HepG2 (cell line): ENCODE measurements around the gene DCC. TPM values are rescaled to one million over a fixed set of nuclear protein-coding genes. Genes with fewer than 3 reads are reported as not detected.

Source experiments
- ATAC-seq: fragments of 200-7000 bp; cut with Tn5 transposase; 3 replicates; pipeline ENCODE4 v1.9.1; 2020; ENCODE audit warnings: mild to moderate bottlenecking, moderate library complexity
- BruUV-seq: library from RNA; stranded (reverse); fragments of 400-500 nt; replicated peaks from 2 replicates; lab custom pipeline; 2021; lab: Mats Ljungman, UMichigan
- CTCF ChIA-PET: fragments of 300-600 bp; formaldehyde crosslinking; extraction: SDS; loops from one replicate; lab custom pipeline; 2021; ENCODE audit warnings: low total read pairs, inconsistent platforms, low intra/inter-chr PET ratio; lab: Yijun Ruan, JAX
- POLR2A ChIA-PET: fragments of 350-600 bp; sonication (Branson Sonifier 250); formaldehyde crosslinking; loops from one replicate; lab custom pipeline; 2020; ENCODE audit warnings: antibody characterized with exemption, inconsistent platforms; lab: Yijun Ruan, JAX
- DNase-seq: peaks from one replicate; pipeline ENCODE4 v3.0.0-alpha.2; 2015; ENCODE audit warnings: low spot score
- FAIRE-seq: peaks from 3 replicates; lab custom pipeline; 2011; peaks lifted over from hg19 to GRCh38; lab: Jason Lieb, UNC
- H2AFZ ChIP-seq: one replicate; pipeline ENCODE4 v1.6.1; 2011; ENCODE audit warnings: low read length, inconsistent platforms
- H3K27ac ChIP-seq: fragments of 300-600 bp; 3 replicates; pipeline ENCODE4 v1.8.0; 2011; ENCODE audit warnings: mixed run types, mild to moderate bottlenecking, mixed read lengths, low read length, inconsistent platforms; ENCODE audit not compliant: insufficient read depth; ENCODE audit errors: extremely low read length
- H3K27me3 ChIP-seq, 2 experiments: fragments of 200-600 bp in 1 of 2; 2 replicates in 1 of 2; 3 replicates in 1 of 2; pipeline versions ENCODE4 v1.6.0 to v1.8.0; 2011; ENCODE audit warnings: low read length in 2 of 2, mild to moderate bottlenecking in 2 of 2, moderate library complexity in 2 of 2, inconsistent platforms in 1 of 2; ENCODE audit not compliant: insufficient read depth in 2 of 2, control insufficient read depth in 1 of 2
- H3K36me3 ChIP-seq, 2 experiments: fragments of 200-600 bp in 1 of 2; replicated peaks in 1 of 2; 2 replicates in 1 of 2; 3 replicates in 1 of 2; pipeline versions ENCODE4 v1.5.1 to v1.8.0; 2011; ENCODE audit warnings: low read length in 2 of 2, inconsistent platforms in 1 of 2; ENCODE audit not compliant: insufficient read depth in 2 of 2, control insufficient read depth in 1 of 2
- H3K4me1 ChIP-seq: 2 replicates; pipeline ENCODE4 v1.5.1; 2012; ENCODE audit warnings: low read length, inconsistent platforms; ENCODE audit not compliant: insufficient read depth
- H3K4me2 ChIP-seq: 2 replicates; pipeline ENCODE4 v1.6.0; 2011; ENCODE audit warnings: low read depth, low read length, inconsistent platforms
- H3K4me3 ChIP-seq, 3 experiments: fragments of 200-600 bp in 1 of 3; sonication (generic), shearing (Covaris generic) in 1 of 3; replicated peaks in 1 of 3; 2 replicates each; pipeline ENCODE4 v1.5.1; 2011 to 2016; ENCODE audit warnings: low read length in 3 of 3, inconsistent platforms in 2 of 3, low read depth in 2 of 3, mild to moderate bottlenecking in 2 of 3, control low read depth in 1 of 3, mixed read lengths in 1 of 3; ENCODE audit not compliant: insufficient read depth in 1 of 3
- H3K79me2 ChIP-seq: one replicate; pipeline ENCODE4 v1.6.1; 2011; ENCODE audit warnings: low read length, inconsistent platforms; ENCODE audit not compliant: insufficient read depth
- H3K9ac ChIP-seq: 2 replicates; pipeline ENCODE4 v1.6.0; 2011; ENCODE audit warnings: mild to moderate bottlenecking, low read depth, low read length, inconsistent platforms; ENCODE audit not compliant: insufficient read depth
- H3K9me3 ChIP-seq: 2 replicates; pipeline ENCODE4 v1.5.1; 2012; ENCODE audit warnings: mild to moderate bottlenecking, low read length
- H4K20me1 ChIP-seq: 2 replicates; pipeline ENCODE4 v1.6.0; 2011; ENCODE audit warnings: inconsistent platforms, mild to moderate bottlenecking, low read length, moderate library complexity; ENCODE audit not compliant: insufficient read depth
- ADNP ChIP-seq: sonication (generic); formaldehyde crosslinking; IDR thresholded peaks from 2 replicates; pipeline ENCODE4 v1.4.0; 2020; ENCODE audit warnings: missing genetic modification reagents
- ELF4 ChIP-seq: sonication (generic); formaldehyde crosslinking; IDR thresholded peaks from 2 replicates; pipeline ENCODE4 v1.5.0; 2020; ENCODE audit warnings: missing genetic modification reagents, mild to moderate bottlenecking, moderate library complexity, borderline replicate concordance
- REST ChIP-seq, 2 experiments: IDR thresholded peaks; 2 replicates each; pipeline ENCODE4 v1.6.1; 2011 to 2012; ENCODE audit warnings: low read length in 2 of 2, borderline replicate concordance in 1 of 2, low read depth in 1 of 2, mild to moderate bottlenecking in 1 of 2, moderate library complexity in 1 of 2
- RNF219 ChIP-seq: sonication (generic); formaldehyde crosslinking; IDR thresholded peaks from 2 replicates; pipeline ENCODE4 v1.5.0; 2020; ENCODE audit warnings: mild to moderate bottlenecking, missing genetic modification reagents
- XRCC5 ChIP-seq: fragments of 200-400 bp; formaldehyde crosslinking; optimal IDR thresholded peaks from 2 replicates; pipeline ENCODE3; 2017; ENCODE audit warnings: mild to moderate bottlenecking, low read length
- ZNF280D ChIP-seq: sonication (generic); formaldehyde crosslinking; IDR thresholded peaks from 2 replicates; pipeline ENCODE4 v1.5.1; 2020; ENCODE audit warnings: mild to moderate bottlenecking, missing genetic modification reagents
- ZNF572 ChIP-seq: sonication (generic); formaldehyde crosslinking; IDR thresholded peaks from 2 replicates; pipeline ENCODE4 v1.5.1; 2020; ENCODE audit warnings: mild to moderate bottlenecking, missing genetic modification reagents
- ZNF772 ChIP-seq: sonication (generic); formaldehyde crosslinking; IDR thresholded peaks from 2 replicates; pipeline ENCODE4 v1.5.0; 2020; ENCODE audit warnings: mild to moderate bottlenecking, missing genetic modification reagents
- ZZZ3 ChIP-seq: sonication (generic); formaldehyde crosslinking; IDR thresholded peaks from 2 replicates; pipeline ENCODE4 v1.4.0; 2020; ENCODE audit warnings: missing genetic modification reagents, mild to moderate bottlenecking, borderline replicate concordance
- WGBS: methylation state at CpG from one replicate; pipeline ENCODE4 v1.1.6; 2017; ENCODE audit warnings: low lambda C conversion rate; 5-methylcytosine and 5-hydroxymethylcytosine counted together
- in situ Hi-C: cut with HindIII; loops from 2 replicates; pipeline ENCODE4 v1.10.0; 2017; ENCODE audit warnings: low pct_unique_long_range_greater_than_20kb; ENCODE audit not compliant: extremely low pct_ligation_motif_present
- intact Hi-C: fragments of 100-400 bp; cut with micrococcal nuclease; formaldehyde crosslinking; loops from one replicate; pipeline ENCODE4 v1.10.0; 2022; ENCODE audit not compliant: unreplicated experiment
- polyA plus RNA-seq, 8 experiments: library from polyadenylated mRNA; depleted of rRNA in 3 of 8; stranded (reverse) in 7 of 8; unstranded in 1 of 8; fragments of >200 nt; fragmentation: Illumina TruSeq in 4 of 8; extraction: Trizol in 4 of 8; gene quantifications; 2 replicates each; pipeline versions ENCODE4 v1.2.1 to v1.2.3, GENCODE V29; 2011 to 2016; ENCODE audit warnings: low read depth in 4 of 8, missing spikeins in 1 of 8, mixed read lengths in 1 of 8; ENCODE audit not compliant: insufficient read depth in 1 of 8
- total RNA-seq, 5 experiments: library from RNA; depleted of rRNA; stranded (reverse); fragments of >200 nt; fragmentation: Illumina TruSeq; extraction: Trizol; gene quantifications; 2 replicates each; pipeline ENCODE4 v1.2.3, GENCODE V29; 2016; ENCODE audit warnings: low read depth in 1 of 5
- TF ChIP-seq, protein P1 (sequence below): sonication (generic); formaldehyde crosslinking; IDR thresholded peaks from 2 replicates; pipeline ENCODE4 v1.4.0; 2020; ENCODE audit warnings: missing genetic modification reagents
- TF ChIP-seq, protein P2 (sequence below): sonication (generic); formaldehyde crosslinking; IDR thresholded peaks from 2 replicates; pipeline ENCODE4 v1.4.0; 2020; ENCODE audit warnings: missing genetic modification reagents
- TF ChIP-seq, protein P3 (sequence below): IDR thresholded peaks from 2 replicates; pipeline ENCODE4 v1.6.1; 2016; ENCODE audit warnings: missing compliant biosample characterization, missing genetic modification reagents, borderline replicate concordance

The DCC gene
- total and polyA plus RNA-seq, 2 of the 13 experiments (the other 11 are each of a cell fraction or from before 2014, with no cell fraction given): not detected

DNA sequence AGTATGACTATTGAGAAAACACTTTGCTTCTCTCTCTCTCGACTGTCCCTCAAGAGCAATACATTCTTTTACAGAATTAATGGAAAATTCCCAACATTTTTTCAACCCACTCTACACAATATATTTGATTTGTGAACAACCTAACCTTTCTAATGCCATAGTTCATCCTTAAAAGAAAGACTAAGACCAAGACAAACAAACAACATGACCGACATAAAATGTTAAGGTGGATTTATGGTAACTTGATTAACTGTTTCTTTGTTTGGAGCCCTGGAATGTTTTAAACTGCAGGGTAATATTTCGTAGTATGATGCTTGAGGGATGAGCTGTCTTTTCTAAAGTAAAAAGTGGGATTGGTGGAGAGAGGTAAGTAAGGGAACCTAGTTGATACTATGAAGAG, 1146.3 kb downstream of the DCC start:
- no peak overlapping the region for H3K4me2 ChIP-seq
- BruUV-seq: no TSS peak
- 3% methylated on average over 3 of the region's 3 CpGs for WGBS
- no peaks in the 10 kb centered on the region for H3K36me3 ChIP-seq
- H3K27ac ChIP-seq: no peak overlapping the region
- no peak overlapping the region for H3K9ac ChIP-seq
- no peaks in the 10 kb centered on the region for H3K79me2 ChIP-seq
- ATAC-seq: no peak
- no peaks in the 10 kb centered on the region for H3K4me1 ChIP-seq
- ChIA-PET CTCF (no interaction called here), POLR2A (no interaction called here)
- DNase-seq: no peak
- H3K27me3 ChIP-seq: no peaks in the 10 kb centered on the region
- H3K9me3 ChIP-seq: no peaks in the 10 kb centered on the region
- no peak overlapping the region for H3K4me3 ChIP-seq
- H2AFZ ChIP-seq: no peak overlapping the region
- in situ Hi-C loops: no loop called here
- no peaks in the 10 kb centered on the region for H4K20me1 ChIP-seq
- intact Hi-C loops: no loop called here
- FAIRE-seq: no peak
- TF ChIP-seq, protein P1, sequence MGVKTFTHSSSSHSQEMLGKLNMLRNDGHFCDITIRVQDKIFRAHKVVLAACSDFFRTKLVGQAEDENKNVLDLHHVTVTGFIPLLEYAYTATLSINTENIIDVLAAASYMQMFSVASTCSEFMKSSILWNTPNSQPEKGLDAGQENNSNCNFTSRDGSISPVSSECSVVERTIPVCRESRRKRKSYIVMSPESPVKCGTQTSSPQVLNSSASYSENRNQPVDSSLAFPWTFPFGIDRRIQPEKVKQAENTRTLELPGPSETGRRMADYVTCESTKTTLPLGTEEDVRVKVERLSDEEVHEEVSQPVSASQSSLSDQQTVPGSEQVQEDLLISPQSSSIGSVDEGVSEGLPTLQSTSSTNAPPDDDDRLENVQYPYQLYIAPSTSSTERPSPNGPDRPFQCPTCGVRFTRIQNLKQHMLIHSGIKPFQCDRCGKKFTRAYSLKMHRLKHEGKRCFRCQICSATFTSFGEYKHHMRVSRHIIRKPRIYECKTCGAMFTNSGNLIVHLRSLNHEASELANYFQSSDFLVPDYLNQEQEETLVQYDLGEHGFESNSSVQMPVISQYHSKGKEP (CRISPR knock-in tag): no peak
- TF ChIP-seq, protein P2, sequence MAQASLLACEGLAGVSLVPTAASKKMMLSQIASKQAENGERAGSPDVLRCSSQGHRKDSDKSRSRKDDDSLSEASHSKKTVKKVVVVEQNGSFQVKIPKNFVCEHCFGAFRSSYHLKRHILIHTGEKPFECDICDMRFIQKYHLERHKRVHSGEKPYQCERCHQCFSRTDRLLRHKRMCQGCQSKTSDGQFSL (CRISPR knock-in tag): no peak
- no peak for TF ChIP-seq ZNF772 (CRISPR knock-in tag)
- no peak for TF ChIP-seq REST (IDR thresholded peaks at IDR 0.05; ENCODE audit: borderline replicate concordance in 1 of 2, low read depth in 1 of 2, low read length in 2 of 2)
- TF ChIP-seq, protein P3, sequence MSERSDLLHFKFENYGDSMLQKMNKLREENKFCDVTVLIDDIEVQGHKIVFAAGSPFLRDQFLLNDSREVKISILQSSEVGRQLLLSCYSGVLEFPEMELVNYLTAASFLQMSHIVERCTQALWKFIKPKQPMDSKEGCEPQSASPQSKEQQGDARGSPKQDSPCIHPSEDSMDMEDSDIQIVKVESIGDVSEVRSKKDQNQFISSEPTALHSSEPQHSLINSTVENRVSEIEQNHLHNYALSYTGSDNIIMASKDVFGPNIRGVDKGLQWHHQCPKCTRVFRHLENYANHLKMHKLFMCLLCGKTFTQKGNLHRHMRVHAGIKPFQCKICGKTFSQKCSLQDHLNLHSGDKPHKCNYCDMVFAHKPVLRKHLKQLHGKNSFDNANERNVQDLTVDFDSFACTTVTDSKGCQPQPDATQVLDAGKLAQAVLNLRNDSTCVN (CRISPR knock-in tag): no peak
- TF ChIP-seq RNF219: no peak
- TF ChIP-seq XRCC5: no peak
- no peak for TF ChIP-seq ZNF572 (CRISPR knock-in tag)
- no peak for TF ChIP-seq ADNP (CRISPR knock-in tag)
- no peak for TF ChIP-seq ZNF280D (CRISPR knock-in tag)
- no peak for TF ChIP-seq ZZZ3 (CRISPR knock-in tag)
- no peak for TF ChIP-seq ELF4
